Activated CD8-positive, alpha-beta memory T cell treated with anti-CD3 and anti-CD28 coated beads for 1 hour (primary cell): ENCODE results near the gene SEC31A.
"Not testable (repeated sequence)": the region's sequence is repeated elsewhere in the genome, so short reads cannot be mapped to it uniquely, and the experiment has no call there.

ENCODE experiments used
- DNase-seq, 2 donors: peaks; one replicate each; pipeline ENCODE4 v3.0.0-alpha.2; 2020; ENCODE audit warnings: low read depth in 1 of 2; ENCODE audit errors: extremely low read depth in 1 of 2

Gene SEC31A

DNA sequence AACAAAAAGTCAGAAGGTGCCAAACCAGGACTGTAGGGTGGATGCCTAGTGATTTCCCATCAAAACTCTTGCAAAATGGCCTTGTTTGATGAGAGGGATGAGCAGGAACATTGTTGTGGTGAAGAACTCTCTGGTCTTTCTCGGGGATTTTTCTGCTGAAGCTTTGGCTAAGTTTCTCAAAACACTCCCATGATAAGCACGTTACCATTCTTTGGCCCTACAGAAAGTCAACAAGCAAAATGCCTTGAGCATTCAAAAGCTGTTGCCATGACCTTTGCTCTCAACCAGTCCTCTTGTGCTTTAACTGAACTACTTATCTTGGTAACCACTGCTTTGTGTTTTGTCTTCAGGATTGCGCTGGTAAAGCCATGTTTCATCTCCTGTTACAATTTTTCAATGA is 3.0 kb upstream of the SEC31A start:
- DNase-seq, result no peak

DNA sequence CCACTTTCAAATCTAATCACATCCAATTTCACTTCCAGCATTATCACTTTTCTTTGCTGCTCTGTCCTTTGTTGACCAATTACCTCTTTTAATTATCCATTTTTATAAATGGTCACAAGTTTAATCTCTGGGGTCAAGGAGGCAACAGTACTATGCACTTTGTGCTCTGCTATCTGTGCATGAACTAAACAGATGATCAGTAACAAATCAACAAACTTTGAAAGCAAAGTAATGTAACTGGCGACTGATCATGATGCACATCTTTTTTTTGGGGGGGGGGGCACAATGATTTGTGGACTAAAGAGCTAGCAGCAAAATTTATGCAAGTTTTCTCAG is 1.5 kb upstream of the SEC31A start:
- no peak for DNase-seq

DNA sequence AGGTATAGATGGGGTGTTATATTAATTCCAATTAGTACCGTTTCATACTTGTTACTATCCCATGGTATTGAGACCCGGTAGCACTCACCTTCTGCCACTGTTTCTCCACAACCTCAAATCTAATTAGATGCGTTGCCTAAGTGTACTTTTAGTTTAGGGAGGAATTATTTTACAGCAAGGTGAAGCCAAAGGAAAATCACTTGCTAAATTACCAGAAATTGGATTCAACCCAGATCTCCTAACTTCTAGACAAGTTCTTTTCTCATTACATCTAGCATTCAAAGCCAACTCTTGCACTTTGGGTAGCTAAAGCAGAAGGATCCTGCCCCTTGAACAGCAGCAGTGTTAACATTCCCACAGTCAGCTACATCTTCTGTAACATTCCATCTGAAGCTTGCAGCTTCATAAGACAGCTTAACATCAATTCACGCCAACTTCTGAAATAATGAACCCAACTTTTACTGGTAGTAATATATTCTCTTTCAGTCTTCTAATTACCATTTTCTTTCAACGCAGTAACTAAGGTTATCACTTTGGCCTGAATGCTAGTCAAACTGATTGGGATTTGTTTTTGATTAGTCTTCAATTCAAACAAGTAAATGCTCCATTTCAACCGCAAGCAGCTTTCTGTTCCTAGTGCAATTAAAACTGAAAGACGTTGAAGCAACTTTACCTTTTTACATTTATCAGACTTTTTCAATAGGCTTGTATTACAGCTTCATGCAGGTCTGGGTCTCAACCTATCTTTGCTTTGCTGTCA is 934 bp upstream of the SEC31A start:
- DNase-seq, result no peak

DNA sequence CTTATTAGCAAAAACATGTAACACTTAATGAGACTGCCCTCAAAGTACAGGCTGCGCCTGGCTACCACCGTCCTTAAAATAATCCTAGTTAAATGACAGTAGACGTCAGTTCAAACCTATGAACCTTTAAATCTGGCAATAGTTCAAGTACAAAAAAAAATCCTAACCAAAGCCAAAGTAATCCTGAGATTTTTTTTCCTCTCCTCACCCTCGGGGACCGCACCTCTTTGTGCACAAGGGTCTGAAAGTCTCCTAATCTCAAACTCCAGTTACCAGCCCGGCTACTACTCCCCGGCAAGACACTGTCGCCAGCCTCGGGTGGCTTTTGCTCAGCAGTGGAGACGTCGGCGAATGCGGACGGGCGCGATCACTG is 439 bp downstream of the SEC31A start:
- DNase-seq, result no peak

DNA sequence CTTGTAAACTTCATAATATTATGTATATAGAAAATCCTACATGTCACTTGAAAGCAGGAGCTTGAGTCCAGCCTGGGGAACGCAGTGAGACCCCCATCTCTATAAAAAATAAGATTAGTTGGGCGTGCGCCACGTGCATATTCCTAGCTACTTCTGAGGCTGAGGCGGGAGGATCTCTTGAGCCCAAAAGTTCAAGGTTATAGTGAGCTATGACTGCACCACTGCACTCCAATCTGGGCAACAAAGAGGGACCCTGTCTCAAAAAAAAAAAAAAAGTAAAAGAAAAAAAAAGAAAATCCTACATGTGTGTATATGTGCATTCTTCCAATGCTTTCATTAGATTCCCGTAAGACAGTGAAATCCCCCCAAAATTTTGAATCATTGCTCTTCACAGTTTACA is 1.7 kb downstream of the SEC31A start:
- DNase-seq, result no peak

DNA sequence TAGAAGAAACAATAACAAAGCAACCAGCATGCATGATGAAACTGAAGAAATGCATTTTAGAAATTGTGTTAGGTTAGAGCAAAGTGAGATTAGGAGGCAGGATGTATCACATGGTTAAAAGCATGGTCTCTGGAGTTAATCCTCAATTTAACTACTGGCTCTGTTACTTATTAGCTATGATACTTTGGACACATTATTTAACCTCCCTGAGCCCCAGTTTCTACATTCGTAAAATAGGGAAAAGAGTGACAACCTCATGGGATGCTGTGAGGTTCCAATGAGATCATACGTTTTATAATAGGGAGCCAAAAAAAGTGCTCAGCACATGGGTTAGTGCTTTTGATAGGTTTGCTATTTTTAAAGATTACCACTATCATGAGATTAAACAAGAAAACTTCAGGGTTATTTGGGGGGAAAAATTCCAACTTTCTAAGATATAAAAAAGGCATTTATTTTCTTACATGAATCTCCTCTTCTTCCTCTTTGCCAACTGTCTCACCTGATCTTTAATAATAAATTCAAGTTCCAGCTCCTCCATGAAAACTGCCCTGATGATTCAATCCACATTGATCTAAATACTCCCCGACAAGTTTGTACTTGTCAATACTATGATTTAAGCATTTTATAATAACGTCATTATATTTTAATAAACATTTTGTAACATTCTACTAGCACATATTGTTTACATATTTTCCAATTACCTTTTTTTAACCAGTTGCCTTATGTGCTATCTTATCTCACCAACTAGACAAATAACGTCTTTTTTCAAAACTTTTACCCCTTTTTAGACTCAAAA is 4.6 kb downstream of the SEC31A start:
- no peak for DNase-seq

DNA sequence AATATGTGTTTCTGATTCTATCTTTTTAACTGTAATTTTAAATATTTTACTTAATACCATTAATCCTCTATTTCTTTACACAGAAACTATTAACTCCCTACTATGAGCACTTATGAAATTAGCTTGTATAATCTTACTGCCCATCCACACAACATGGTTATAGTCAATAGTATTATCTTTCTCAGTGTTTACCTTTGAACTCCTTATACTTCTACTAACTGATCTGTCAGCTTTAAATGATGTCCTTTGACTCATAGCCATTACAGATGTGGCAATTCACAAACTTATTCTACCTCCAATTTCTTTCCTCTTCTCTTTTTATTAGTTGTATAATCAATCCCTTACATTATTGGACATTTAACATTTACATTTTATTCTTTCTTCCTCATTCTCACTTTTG is 5.5 kb downstream of the SEC31A start:
- DNase-seq, result no peak

DNA sequence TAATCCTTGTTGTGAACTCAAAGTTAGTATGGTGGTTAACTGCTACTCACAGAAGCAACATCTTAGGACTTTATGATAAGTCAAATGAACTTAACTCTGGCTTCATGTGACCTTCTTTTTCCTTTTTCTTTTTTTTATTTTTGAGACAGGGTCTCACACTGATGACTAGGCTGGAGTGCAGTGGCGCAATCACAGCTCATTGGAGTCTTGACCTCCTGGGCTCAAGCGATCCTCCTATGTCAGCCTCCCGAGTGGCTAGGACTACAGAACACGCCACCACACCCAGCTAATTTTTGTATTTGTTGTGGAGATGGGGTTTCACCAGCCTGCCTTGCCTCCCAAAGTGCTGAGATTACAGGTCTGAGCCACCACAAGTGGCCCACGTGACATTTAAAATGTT is 22.4 kb downstream of the SEC31A start:
- no peak for DNase-seq

DNA sequence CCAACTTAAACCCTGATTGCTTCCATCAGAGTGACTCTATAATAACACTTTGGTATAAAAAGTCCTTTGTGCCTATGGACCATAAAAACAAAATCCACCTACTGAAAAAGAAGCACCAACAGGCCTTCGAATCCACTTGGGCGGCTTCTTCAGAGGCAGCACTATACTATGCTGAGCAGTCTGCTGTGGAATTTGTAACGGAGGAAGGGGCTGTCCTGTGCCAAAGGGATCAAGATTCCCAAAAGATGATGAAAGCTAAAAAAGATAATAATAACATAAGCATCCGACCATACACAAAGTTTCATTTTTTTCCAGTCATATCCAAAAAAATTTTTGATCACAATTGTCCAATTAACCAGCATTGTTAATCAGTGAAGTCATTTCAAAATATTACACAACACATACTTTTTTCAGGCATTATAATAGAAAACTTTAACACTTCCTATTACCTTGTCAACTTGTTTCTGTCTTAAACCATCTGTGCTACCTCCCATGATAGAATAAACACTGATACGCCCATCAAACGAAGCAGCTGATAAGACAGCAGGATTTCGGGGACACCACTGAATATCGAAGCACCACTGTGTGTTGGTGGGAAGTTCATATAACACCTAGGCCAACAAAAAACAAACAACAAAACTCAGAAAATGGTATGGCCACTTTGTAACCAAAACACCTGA is 24.1 kb downstream of the SEC31A start:
- no peak for DNase-seq

DNA sequence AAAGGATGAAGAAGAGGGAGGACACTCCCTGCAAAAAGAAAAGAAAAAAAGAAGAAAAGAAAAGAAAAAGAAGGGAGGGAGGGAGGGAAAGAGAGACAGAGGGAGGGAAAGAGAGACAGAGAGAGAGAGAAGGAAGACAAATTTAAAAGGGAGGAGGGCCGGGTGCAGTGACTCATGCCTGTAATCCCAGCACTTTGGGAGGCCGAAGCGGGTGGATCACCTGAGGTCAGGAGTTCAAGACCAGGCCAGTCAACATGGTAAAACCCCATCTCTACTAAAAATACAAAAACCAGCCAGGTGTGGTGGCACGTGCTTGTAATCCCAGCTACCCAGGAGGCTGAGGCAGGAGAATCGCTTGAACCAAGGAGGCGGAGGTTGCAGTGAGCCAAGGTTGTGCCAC is 24.9 kb downstream of the SEC31A start:
- not testable (repeated sequence) for DNase-seq

DNA sequence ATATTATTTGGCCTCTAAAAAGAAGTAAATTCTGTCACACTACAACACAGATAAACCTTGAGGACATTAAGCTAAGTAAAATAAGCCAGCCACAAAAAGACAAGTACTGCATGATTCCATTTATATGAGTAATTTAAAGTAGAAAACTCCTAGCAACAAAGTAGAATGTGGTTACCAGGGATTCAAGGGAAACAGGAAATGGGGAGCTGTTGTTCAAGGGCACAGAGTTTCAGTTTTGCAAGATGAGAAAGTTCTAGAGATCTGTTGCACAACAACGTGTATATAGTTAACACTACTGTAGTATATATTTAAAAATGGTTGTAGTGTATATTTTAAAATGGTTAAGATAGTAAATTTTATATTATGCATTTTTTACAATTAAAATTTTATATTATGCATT is 25.4 kb downstream of the SEC31A start:
- DNase-seq, result no peak

DNA sequence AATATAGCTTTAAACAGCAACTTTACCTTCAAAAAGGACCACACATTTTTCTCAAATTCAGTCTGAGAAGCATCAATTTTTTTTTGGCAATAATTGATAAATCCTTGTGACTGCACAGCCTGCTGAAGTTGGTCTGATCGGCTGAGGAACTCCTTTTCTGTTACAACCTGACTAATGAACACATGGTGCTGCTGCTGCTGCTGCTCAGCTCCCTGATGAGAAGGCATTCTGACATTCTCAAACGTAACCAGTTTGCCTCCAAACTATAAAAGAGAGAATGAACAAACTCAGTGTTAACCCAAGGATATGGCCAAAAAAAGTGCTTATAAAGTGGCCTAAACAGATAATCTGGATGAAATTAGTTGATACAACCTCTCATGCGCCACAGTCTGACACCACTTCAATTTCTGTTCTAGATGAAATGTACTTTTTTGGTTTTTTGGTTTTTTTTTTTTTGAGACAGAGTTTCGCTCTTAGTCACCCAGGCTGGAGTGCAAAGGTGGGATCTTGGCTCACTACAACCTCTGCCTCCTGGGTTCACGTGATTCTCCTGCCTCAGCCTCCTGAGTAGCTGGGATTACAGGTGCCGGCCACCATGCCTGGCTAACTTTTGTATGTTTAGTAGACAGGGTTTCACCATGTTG is 26.5 kb downstream of the SEC31A start:
- no peak for DNase-seq

DNA sequence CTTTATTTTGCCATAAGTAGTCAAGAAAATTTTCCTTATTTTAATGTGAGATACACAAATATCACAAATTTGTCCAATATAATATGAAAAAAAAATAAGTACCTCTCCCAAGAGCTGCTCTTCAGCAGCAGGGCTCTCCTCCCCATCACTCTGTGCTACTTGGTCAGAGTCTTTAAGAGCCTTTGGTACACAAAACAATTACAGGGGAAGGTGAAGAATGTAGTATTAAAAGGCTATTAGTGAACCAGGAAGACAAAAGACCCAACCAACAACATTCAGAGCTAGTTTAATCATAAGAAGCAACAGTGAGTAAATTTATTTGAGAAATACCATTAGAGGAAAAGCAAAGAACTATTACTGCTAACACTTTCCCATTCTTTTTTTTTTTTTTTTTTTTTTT is 29.4 kb downstream of the SEC31A start:
- no peak for DNase-seq

DNA sequence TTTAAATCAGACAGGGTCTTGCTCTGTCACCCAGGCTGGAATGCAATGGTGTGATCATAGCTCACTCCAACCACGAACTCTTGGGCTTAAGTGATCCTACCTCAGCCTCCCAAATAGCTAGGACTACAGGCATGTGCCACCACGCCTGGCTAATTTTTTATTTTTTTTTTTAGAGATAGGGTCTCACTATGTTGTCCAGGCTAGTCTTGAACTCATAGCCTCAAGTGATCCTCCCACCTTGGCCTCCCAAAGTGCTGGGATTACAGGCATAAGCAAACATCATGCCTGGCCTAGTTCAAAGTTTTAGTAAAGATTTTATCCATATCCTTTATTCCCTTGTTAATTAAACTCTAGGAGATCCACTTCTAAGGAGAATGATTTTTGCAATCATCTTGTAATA is 30.5 kb downstream of the SEC31A start:
- DNase-seq, result not testable (repeated sequence)

DNA sequence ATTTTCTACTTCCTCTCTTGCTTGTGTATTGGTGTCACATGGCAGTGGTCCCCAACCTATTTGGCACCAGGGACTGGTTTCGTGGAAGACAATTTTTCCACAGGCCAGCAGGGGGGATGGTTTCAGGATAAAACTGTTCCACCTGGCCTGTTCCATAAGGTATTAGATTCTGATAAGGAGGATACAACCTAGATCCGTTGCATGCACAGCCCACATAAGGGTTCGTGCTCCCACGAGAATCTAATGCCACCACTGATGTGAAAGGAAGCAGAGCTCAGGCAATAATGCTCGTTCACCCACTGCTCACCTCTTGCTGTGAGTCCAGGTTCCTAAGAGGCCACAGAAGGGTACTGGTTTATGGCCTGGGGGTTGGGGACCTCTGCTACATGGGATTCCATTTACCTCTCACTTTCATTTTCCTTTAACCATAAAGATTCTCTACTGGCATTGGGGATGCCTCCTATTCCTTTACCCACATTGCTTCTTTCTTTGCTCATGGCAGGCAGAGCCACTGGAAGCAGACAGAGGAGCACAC is 38.1 kb downstream of the SEC31A start:
- no peak for DNase-seq

DNA sequence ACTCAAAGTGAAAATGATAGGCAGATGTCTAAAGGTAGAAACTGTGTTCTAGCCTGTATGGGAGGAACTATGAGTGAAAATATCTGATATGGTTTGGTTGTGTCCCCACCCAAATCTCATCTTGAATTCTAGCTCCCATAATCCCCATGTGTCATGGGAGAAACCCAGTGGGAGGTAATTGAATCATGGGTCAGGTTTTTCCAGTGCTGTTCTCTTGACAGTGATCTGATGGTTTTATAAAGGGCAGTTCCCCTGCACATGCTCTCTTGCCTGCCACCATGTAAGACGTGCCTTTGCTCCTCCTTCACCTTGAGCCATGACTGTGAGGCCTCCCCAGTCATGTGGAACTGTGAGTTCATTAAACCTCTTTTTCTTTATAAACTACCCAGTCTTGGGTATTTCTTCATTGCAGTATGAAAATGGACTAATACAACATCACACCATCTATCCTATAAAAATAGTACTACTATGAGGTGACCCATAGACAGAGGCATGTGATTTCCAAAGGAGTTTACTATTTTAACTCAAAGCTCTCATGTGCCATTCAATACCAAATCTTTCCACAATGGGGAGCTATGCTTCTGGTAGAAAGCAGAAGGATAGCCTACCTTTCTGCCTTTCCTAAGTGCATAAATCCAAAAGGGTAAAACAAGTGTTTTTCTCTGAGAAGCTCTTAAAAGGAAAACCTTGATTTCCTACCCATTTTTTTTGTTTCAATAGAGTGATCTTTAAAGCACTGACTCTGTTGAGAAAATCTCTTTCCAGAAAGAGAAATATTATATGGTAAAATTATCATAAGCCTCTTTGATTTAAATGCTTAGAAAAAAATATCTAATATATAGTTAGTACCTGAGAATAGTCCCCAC is 38.8 kb downstream of the SEC31A start:
- no peak for DNase-seq

DNA sequence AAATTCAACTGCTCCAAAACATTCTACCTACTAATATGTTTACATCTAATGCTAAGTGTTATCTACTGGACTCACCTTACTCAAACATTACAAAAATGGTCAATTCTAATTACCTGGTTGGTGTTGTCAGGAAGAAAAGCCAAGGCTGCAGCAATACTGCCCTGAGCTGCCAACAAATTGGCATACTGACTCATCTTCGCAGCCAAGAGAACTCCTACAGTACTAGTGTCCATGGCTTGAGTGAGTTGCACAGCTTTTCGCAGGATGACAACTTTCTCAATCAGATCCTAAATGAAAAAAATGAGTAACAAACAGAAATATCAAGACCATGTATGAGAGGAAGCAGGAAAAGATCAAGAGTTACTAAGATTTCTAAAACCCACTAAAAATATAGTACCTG is 39.6 kb downstream of the SEC31A start:
- no peak for DNase-seq

DNA sequence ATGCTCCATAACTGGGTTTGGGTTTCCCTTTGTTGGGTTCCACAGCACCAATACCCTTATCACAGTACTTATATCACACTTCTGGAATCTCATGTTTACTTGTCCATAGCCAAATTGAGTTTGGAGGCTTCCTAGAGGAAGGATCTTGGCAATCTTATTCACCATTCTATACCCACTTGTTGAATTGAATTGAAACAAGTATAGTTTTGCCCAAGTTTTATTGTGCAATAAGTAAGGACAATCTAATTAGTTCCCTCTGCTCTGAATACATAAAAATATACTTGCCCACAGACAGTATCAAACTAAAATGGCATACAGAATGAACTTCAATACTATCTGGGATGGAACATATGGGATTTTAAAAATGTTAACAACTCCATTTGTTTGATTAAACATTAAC is 40.3 kb downstream of the SEC31A start:
- DNase-seq, result no peak

DNA sequence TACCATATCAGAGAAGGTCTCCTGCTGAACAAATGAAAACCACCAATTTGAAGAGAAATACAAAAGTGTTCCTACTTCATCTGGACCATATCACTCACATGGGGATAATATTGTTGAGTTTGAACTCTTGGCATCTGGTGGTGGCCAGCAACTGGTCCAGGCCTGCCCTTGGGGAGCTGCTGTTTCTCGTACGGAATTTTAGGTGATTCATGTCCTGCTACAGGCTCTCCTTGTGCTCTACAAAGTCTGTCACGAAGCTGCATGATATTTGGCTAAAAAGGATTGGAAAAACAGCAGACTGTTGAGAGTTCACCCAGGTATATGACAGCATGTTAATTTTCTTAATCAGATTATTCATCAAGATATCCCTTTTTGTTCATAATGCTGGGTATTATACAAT is 42.2 kb downstream of the SEC31A start:
- DNase-seq, result no peak

DNA sequence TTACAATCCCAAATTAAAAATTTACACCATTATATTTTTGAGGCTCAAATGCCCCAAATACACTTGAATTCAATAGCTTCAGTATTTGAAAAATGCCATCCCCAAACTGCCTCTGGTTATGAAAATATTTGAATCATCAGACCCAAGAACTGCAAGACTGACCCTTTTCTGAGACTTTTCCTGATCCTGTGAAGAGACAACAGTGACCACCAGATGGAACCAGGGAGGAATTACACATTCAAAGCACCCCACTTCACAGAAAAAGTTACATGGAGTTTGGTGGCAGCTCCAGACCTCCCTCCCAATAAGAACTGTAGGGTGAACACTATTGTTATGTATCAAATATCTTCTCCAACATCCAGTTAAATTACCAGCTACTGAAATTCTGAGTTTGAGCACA is 48.4 kb downstream of the SEC31A start:
- DNase-seq, result no peak
